A549 treated with AZD2906 at 1 μM for 4 hours (cell line): ENCODE data around the gene TIAM2. TPM values are rescaled to one million over a fixed set of nuclear protein-coding genes. Genes with fewer than 3 reads are reported as not detected.

Experiments
- total RNA-seq: library from RNA; stranded (reverse); fragments of 200-300 nt; extraction: Qiagen RNA extraction; gene quantifications from 5 replicates; pipeline ENCODE4 v1.2.3, GENCODE V29; 2022

Gene TIAM2
- total RNA-seq = 2.5 to 4.4 TPM (median 3.2 TPM) in 5 replicates

GRCh38 chr6:154995254-154996015, at the start of gene TIAM2:
Gene TIAM2, plus strand, starts transcription at chr6:154995315. Its CDS starts 133,909 bp downstream, at chr6:155129224.

GRCh38 chr6:155263373-155264063, 268.4 kb downstream of the TIAM2 start, which contains the start of gene CLDN20:
Gene CLDN20, plus strand, starts transcription at chr6:155264013. Its CDS starts 11,707 bp downstream, at chr6:155275720.

